Measurements from ENCODE around the gene RIOK2.

- TF ChIP-seq CEBPB (IDR thresholded peaks at IDR 0.05) (no peak), EP300 (IDR thresholded peaks at IDR 0.05; ENCODE audit: borderline replicate concordance) (no peak), TAF1 (IDR thresholded peaks at IDR 0.05; ENCODE audit: low read depth) (no peak), REST (IDR thresholded peaks at IDR 0.05; ENCODE audit: low read depth) (no peak), FOXM1 (IDR thresholded peaks at IDR 0.05; ENCODE audit: borderline replicate concordance, low read depth) (no peak), CREB1 (IDR thresholded peaks at IDR 0.05; ENCODE audit: low read depth) (no peak), TEAD4 (IDR thresholded peaks at IDR 0.05) (no peak)
Measured at GRCh38 chr5:97194366-97194765, 11.3 kb upstream of the RIOK2 start.

Measured in Ishikawa (cell line).